ENCODE data around the gene LYZL4. TPM values are rescaled to one million over a fixed set of nuclear protein-coding genes. Genes with fewer than 3 reads are reported as not detected.

Gene LYZL4
- total RNA-seq, 1 experiment from 2014 or later: not detected

- Histone ChIP-seq H3K36me3 (ENCODE audit: control insufficient read depth in 1 of 2, insufficient read depth in 2 of 2, low read length in 2 of 2) (no peaks in the 10 kb centered on the region), H3K9me2 (ENCODE audit: insufficient read depth) (no peaks in the 10 kb centered on the region), H3K4me3 (replicated peaks in 1 of 2; ENCODE audit: low read depth in 1 of 2, low read length in 2 of 2) (no peak overlapping the region), H2AFZ (ENCODE audit: low read depth, low read length, poor library complexity, severe bottlenecking) (no peak overlapping the region), H3K27ac (ENCODE audit: low read depth, low read length) (no peak overlapping the region), H3K79me2 (ENCODE audit: insufficient read depth, low read length) (no peaks in the 10 kb centered on the region), H3K9ac (ENCODE audit: low read length) (no peak overlapping the region), H3K9me3 (ENCODE audit: control insufficient read depth in 1 of 2, insufficient read depth in 1 of 2, low read depth in 1 of 2, low read length in 2 of 2) (no peaks in the 10 kb centered on the region), H3K4me2 (ENCODE audit: low read length) (no peak overlapping the region), H3K27me3 (ENCODE audit: insufficient read depth, low read length) (peaks cover 5% of the 10 kb centered on the region; the same call in 1 of the 2 replicates), H3K4me1 (ENCODE audit: control insufficient read depth in 1 of 2, insufficient read depth in 2 of 2, low read length in 2 of 2) (peaks cover 0 to 2% of the 10 kb centered on the region in 2 experiments; a peak in 1 of 4 replicates), H4K20me1 (ENCODE audit: insufficient read depth) (no peaks in the 10 kb centered on the region)
- POLR2A ChIA-PET: no interaction called here
- CTCF ChIA-PET: no interaction called here
- DNase-seq (ENCODE audit: low read depth, low spot score) (no peak), ATAC-seq (no peak)
- intact Hi-C loops (cut with micrococcal nuclease): no loop called here
- TF ChIP-seq SIN3A (IDR thresholded peaks at IDR 0.05; ENCODE audit: low read depth): no peak
- no TSS peak for BruUV-seq (replicated peaks)
- RAD21 ChIA-PET (ENCODE audit: low non-redundant PET in 1 of 2, low total read pairs in 2 of 2, uncharacterized antibody in 2 of 2, unreplicated experiment in 2 of 2): no interaction called here
Measured at GRCh38 chr3:42438758-42439157, 28.3 kb upstream of the LYZL4 start.

GRCh38 chr3:42438193-42438592, 27.8 kb upstream of the LYZL4 start:
- ATAC-seq (no peak), DNase-seq (ENCODE audit: low read depth, low spot score) (no peak)
- Histone ChIP-seq H3K4me1 (ENCODE audit: control insufficient read depth in 1 of 2, insufficient read depth in 2 of 2, low read length in 2 of 2) (no peaks in the 10 kb centered on the region), H3K9me3 (ENCODE audit: control insufficient read depth in 1 of 2, insufficient read depth in 1 of 2, low read depth in 1 of 2, low read length in 2 of 2) (no peaks in the 10 kb centered on the region), H3K4me3 (replicated peaks in 1 of 2; ENCODE audit: low read depth in 1 of 2, low read length in 2 of 2) (no peak overlapping the region), H3K9ac (ENCODE audit: low read length) (no peak overlapping the region), H3K27ac (ENCODE audit: low read depth, low read length) (no peak overlapping the region), H4K20me1 (ENCODE audit: insufficient read depth) (no peaks in the 10 kb centered on the region), H3K9me2 (ENCODE audit: insufficient read depth) (no peaks in the 10 kb centered on the region), H3K79me2 (ENCODE audit: insufficient read depth, low read length) (no peaks in the 10 kb centered on the region), H2AFZ (ENCODE audit: low read depth, low read length, poor library complexity, severe bottlenecking) (no peak overlapping the region), H3K4me2 (ENCODE audit: low read length) (no peak overlapping the region), H3K36me3 (ENCODE audit: control insufficient read depth in 1 of 2, insufficient read depth in 2 of 2, low read length in 2 of 2) (no peaks in the 10 kb centered on the region), H3K27me3 (ENCODE audit: insufficient read depth, low read length) (peaks cover 5% of the 10 kb centered on the region; the same call in 1 of the 2 replicates)
- POLR2A ChIA-PET: no interaction called here
- intact Hi-C loops (cut with micrococcal nuclease): no loop called here
- RAD21 ChIA-PET (ENCODE audit: low non-redundant PET in 1 of 2, low total read pairs in 2 of 2, uncharacterized antibody in 2 of 2, unreplicated experiment in 2 of 2): no interaction called here
- CTCF ChIA-PET: no interaction called here
- no TSS peak for BruUV-seq (replicated peaks)
- TF ChIP-seq SP1 (IDR thresholded peaks at IDR 0.05; ENCODE audit: low read depth): no peak
- TF ChIP-seq JUND (IDR thresholded peaks at IDR 0.05): no peak
- no peak for TF ChIP-seq POLR2AphosphoS5 (IDR thresholded peaks at IDR 0.05; ENCODE audit: low read depth, low read length)
- no peak for TF ChIP-seq EZH2 (IDR thresholded peaks at IDR 0.05)
